ENCODE data around the gene B4GALT5. TPM values are rescaled to one million over a fixed set of nuclear protein-coding genes. Genes with fewer than 3 reads are reported as not detected.

The B4GALT5 gene
- total and polyA plus RNA-seq, 7 donors, result 17.1 to 46.0 (median 21.4) TPM

- Histone ChIP-seq H3K4me3 (no peak overlapping the region), H3K9me3 (peaks cover 0 to 7% (median 0%) of the 10 kb centered on the region in 4 donors), H3K27ac (peak overlapping the region; percentile 70 to 83 (median 76)), H3K4me1 (peaks cover 0 to 59% (median 55%) of the 10 kb centered on the region in 4 donors), H3K27me3 (no peaks in the 10 kb centered on the region), H3K36me3 (no peaks in the 10 kb centered on the region)
- TF ChIP-seq POLR2AphosphoS5 (IDR thresholded peaks at IDR 0.05) (no peak), POLR2A (IDR thresholded peaks at IDR 0.05) (no peak), EP300 (IDR thresholded peaks at IDR 0.05) (no peak), CTCF (IDR thresholded peaks at IDR 0.05) (no peak)
- DNase-seq, result no peak
- 91 to 96% methylated on average over 9 of the region's 9 CpGs for WGBS, 2 donors
- intact Hi-C loops (cut with DNase I), result no loop called here
Observed at GRCh38 chr20:49585585-49586245, 128.0 kb downstream of the B4GALT5 start.

- peaks cover 0 to 65% (median 63%) of the 10 kb centered on the region in 4 donors for H3K4me1 ChIP-seq
- H3K27me3 ChIP-seq, result no peaks in the 10 kb centered on the region
- 40 to 71% methylated on average over 14 of the region's 14 CpGs for WGBS, 2 donors
- TF ChIP-seq EP300 (IDR thresholded peaks at IDR 0.05) (no peak), POLR2A (IDR thresholded peaks at IDR 0.05) (no peak), CTCF (IDR thresholded peaks at IDR 0.05) (no peak), POLR2AphosphoS5 (IDR thresholded peaks at IDR 0.05) (no peak)
- peaks cover 0 to 7% (median 0%) of the 10 kb centered on the region in 4 donors for H3K9me3 ChIP-seq
- H3K27ac ChIP-seq, result peak overlapping the region; percentile 70 to 83 (median 76)
- intact Hi-C loops (cut with DNase I), result no loop called here
- H3K36me3 ChIP-seq, result no peaks in the 10 kb centered on the region
- no peak for DNase-seq
- no peak overlapping the region for H3K4me3 ChIP-seq
Observed at GRCh38 chr20:49584418-49585382, 129.0 kb downstream of the B4GALT5 start.

GRCh38 chr20:49583669-49584417 lies 129.8 kb downstream of the B4GALT5 start:
- Histone ChIP-seq H3K4me3 (no peak overlapping the region), H3K27me3 (no peaks in the 10 kb centered on the region), H3K27ac (peak overlapping the region; percentile 70 to 83 (median 76)), H3K9me3 (peaks cover 0 to 7% (median 0%) of the 10 kb centered on the region in 4 donors), H3K4me1 (peaks cover 0 to 70% (median 65%) of the 10 kb centered on the region in 4 donors), H3K36me3 (no peaks in the 10 kb centered on the region)
- peak in 1 of 4 donors; percentile 57 for TF ChIP-seq EP300 (IDR thresholded peaks at IDR 0.05)
- no peak for TF ChIP-seq CTCF (IDR thresholded peaks at IDR 0.05)
- no peak for TF ChIP-seq POLR2A (IDR thresholded peaks at IDR 0.05)
- TF ChIP-seq POLR2AphosphoS5 (IDR thresholded peaks at IDR 0.05), result peak; percentile 69 to 92 (median 86)
- DNase-seq, result peak; percentile 95
- WGBS, 2 donors, result 16 to 51% methylated on average over 12 of the region's 12 CpGs
- intact Hi-C loops (cut with DNase I), result no loop called here

GRCh38 chr20:49583343-49583668 lies 130.4 kb downstream of the B4GALT5 start:
- Histone ChIP-seq H3K27me3 (no peaks in the 10 kb centered on the region), H3K36me3 (no peaks in the 10 kb centered on the region), H3K27ac (peak overlapping the region; percentile 70 to 83 (median 76)), H3K9me3 (peaks cover 0 to 7% (median 0%) of the 10 kb centered on the region in 4 donors), H3K4me3 (no peak overlapping the region), H3K4me1 (peaks cover 0 to 70% (median 62%) of the 10 kb centered on the region in 4 donors)
- TF ChIP-seq POLR2A (IDR thresholded peaks at IDR 0.05), result no peak
- TF ChIP-seq CTCF (IDR thresholded peaks at IDR 0.05), result no peak
- TF ChIP-seq POLR2AphosphoS5 (IDR thresholded peaks at IDR 0.05), result no peak
- TF ChIP-seq EP300 (IDR thresholded peaks at IDR 0.05), result no peak
- WGBS, 2 donors, result 73 to 84% methylated on average over 4 of the region's 4 CpGs
- no peak for DNase-seq
- intact Hi-C loops (cut with DNase I), result no loop called here
